K562 (cell line): ENCODE measurements around the gene PPARD. TPM values are rescaled to one million over a fixed set of nuclear protein-coding genes. Genes with fewer than 3 reads are reported as not detected.

Experiments used
- MNT ChIP-seq, 2 experiments: fragments of 450-650 bp; conservative IDR thresholded peaks; 2 replicates each; pipeline ENCODE4 v1.6.1; 2017; ENCODE audit warnings: mild to moderate bottlenecking in 2 of 2, moderate library complexity in 2 of 2
- RAD51 ChIP-seq: fragments of 450-650 bp; IDR thresholded peaks from 2 replicates; pipeline ENCODE4 v1.7.1; 2016; ENCODE audit warnings: low read depth, mild to moderate bottlenecking, borderline replicate concordance
- SFPQ ChIP-seq: fragments of 200-400 bp; formaldehyde crosslinking; IDR thresholded peaks from 2 replicates; pipeline ENCODE4 v1.6.1; 2017; ENCODE audit warnings: mild to moderate bottlenecking, low read depth, low read length, moderate library complexity
- SP1 ChIP-seq: sonication (generic); formaldehyde crosslinking; IDR thresholded peaks from 2 replicates; pipeline ENCODE4 v1.8.1; 2022; ENCODE audit warnings: mild to moderate bottlenecking, missing genetic modification reagents
- TSHZ1 ChIP-seq: fragments of 250-450 bp; sonication (Bioruptor Pico); IDR thresholded peaks from 2 replicates; pipeline ENCODE4 v1.4.0; 2020; ENCODE audit warnings: mild to moderate bottlenecking, moderate library complexity
- ZBTB7A ChIP-seq: IDR thresholded peaks from 2 replicates; pipeline ENCODE4 v1.6.1; 2011; ENCODE audit warnings: low read depth, mild to moderate bottlenecking, low read length, moderate library complexity, borderline replicate concordance; ENCODE audit not compliant: control insufficient read depth
- ZNF184 ChIP-seq: sonication (generic); formaldehyde crosslinking; IDR thresholded peaks from 2 replicates; pipeline ENCODE4 v1.5.0; 2020; ENCODE audit warnings: missing genetic modification reagents
- ZNF280B ChIP-seq: fragments of 250-450 bp; sonication (Bioruptor Pico); IDR thresholded peaks from 2 replicates; pipeline ENCODE4 v1.5.1; 2021; ENCODE audit warnings: mild to moderate bottlenecking
- ZNF592 ChIP-seq: fragments of 450-650 bp; IDR thresholded peaks from 2 replicates; pipeline ENCODE4 v1.6.1; 2017; ENCODE audit warnings: antibody characterized with exemption, mild to moderate bottlenecking
- ZNF639 ChIP-seq, 2 experiments: fragments of 200-800 bp in 1 of 2; sonication (Bioruptor generic) in 1 of 2; sonication (generic) in 1 of 2; formaldehyde crosslinking in 1 of 2; IDR thresholded peaks in 1 of 2; conservative IDR thresholded peaks in 1 of 2; 2 replicates each; pipeline versions ENCODE4 v1.5.0 to v1.6.1; 2016 to 2020; ENCODE audit warnings: missing compliant biosample characterization in 1 of 2, missing genetic modification characterization in 1 of 2, missing genetic modification reagents in 1 of 2
- polyA plus RNA-seq, 8 experiments: library from polyadenylated mRNA; depleted of rRNA in 4 of 8; stranded (reverse) in 5 of 8; unstranded in 3 of 8; fragments of >200 nt; fragmentation: Nextera tagmentation in 2 of 8; fragmentation: Illumina TruSeq in 1 of 8; extraction: Ambion mirVana in 2 of 8; extraction: Trizol in 1 of 8; gene quantifications; 2 replicates each; pipeline versions ENCODE4 v1.2.1 to v1.2.3, GENCODE V29; 2011 to 2014; ENCODE audit warnings: inconsistent platforms in 1 of 8, missing spikeins in 1 of 8
- total RNA-seq, 7 experiments: library from RNA; depleted of rRNA in 6 of 7; stranded (reverse); fragments of >200 nt in 6 of 7; fragmentation: Illumina TruSeq in 2 of 7; extraction: Trizol in 2 of 7; gene quantifications; 2 replicates each; pipeline versions ENCODE4 v1.2.1 to v1.2.3, GENCODE V29; 2011 to 2021; ENCODE audit warnings: low replicate concordance in 1 of 7

Gene PPARD
- total and polyA plus RNA-seq, 9 of the 15 experiments (the other 6 are each of a cell fraction or from before 2014, with no cell fraction given) = 0.14 to 13.2 (median 3.8) TPM

GRCh38 chr6:35470663-35471120, 128.3 kb downstream of the PPARD start (continued):
- TF ChIP-seq ZNF639 (CRISPR knock-in tag; conservative IDR thresholded peaks at IDR 0.05 in 1 of 2, IDR thresholded peaks at IDR 0.05 in 1 of 2) (no peak), ZNF184 (CRISPR knock-in tag) (no peak), TSHZ1 (no peak), SFPQ (no peak), ZNF592 (no peak), SP1 (CRISPR knock-in tag) (no peak), ZBTB7A (no peak), ZNF280B (no peak), RAD51 (no peak), MNT (conservative IDR thresholded peaks at IDR 0.05) (peak in 1 of 2 experiments; percentile 21; a peak in 1 of 4 replicates)
